Common myeloid progenitor, CD34-positive (primary cell): ENCODE results near the gene CD300H. TPM values are rescaled to one million over a fixed set of nuclear protein-coding genes. Genes with fewer than 3 reads are reported as not detected.

Experiments
- CTCF ChIA-PET: fragments of 350-600 bp; sonication (Branson Sonifier 250); formaldehyde crosslinking; loops from one replicate; lab custom pipeline; 2021; ENCODE audit warnings: antibody characterized with exemption; lab: Charles Lee
- POLR2A ChIA-PET: fragments of 350-600 bp; sonication (Branson Sonifier 250); formaldehyde crosslinking; loops from one replicate; lab custom pipeline; 2021; ENCODE audit warnings: antibody characterized with exemption; lab: Charles Lee
- DNase-seq, 3 donors: peaks; one replicate each; pipeline versions ENCODE4 v3.0.0 to v3.0.0-alpha.2; 2013
- H3K27ac ChIP-seq, 2 experiments: 1 replicate in 1 of 2; 2 replicates in 1 of 2; pipeline ENCODE4 v1.7.0; 2013; ENCODE audit warnings: inconsistent platforms in 2 of 2, low read length in 2 of 2, mild to moderate bottlenecking in 2 of 2, low read depth in 1 of 2, moderate library complexity in 1 of 2; ENCODE audit not compliant: severe bottlenecking in 2 of 2, insufficient read depth in 1 of 2, poor library complexity in 1 of 2
- H3K27me3 ChIP-seq, 5 experiments: replicated peaks in 2 of 5; 1 replicate in 3 of 5; 2 replicates in 2 of 5; pipeline versions ENCODE4 v1.6.1 to v1.7.0; 2013; ENCODE audit warnings: low read length in 4 of 5, mild to moderate bottlenecking in 2 of 5, moderate library complexity in 2 of 5, inconsistent platforms in 1 of 5; ENCODE audit not compliant: insufficient read depth in 5 of 5, control insufficient read depth in 4 of 5
- H3K36me3 ChIP-seq, 4 experiments: 1 replicate in 2 of 4; 2 replicates in 2 of 4; pipeline versions ENCODE4 v1.6.1 to v1.7.0; 2013; ENCODE audit warnings: low read length in 3 of 4, control low read depth in 1 of 4, mild to moderate bottlenecking in 1 of 4; ENCODE audit not compliant: control insufficient read depth in 4 of 4, insufficient read depth in 4 of 4
- H3K4me1 ChIP-seq, 4 experiments: 1 replicate in 3 of 4; 2 replicates in 1 of 4; pipeline versions ENCODE4 v1.6.1 to v1.7.1; 2013; ENCODE audit warnings: low read length in 3 of 4, mild to moderate bottlenecking in 3 of 4, control low read depth in 1 of 4, inconsistent platforms in 1 of 4, moderate library complexity in 1 of 4; ENCODE audit not compliant: control insufficient read depth in 4 of 4, insufficient read depth in 4 of 4; ENCODE audit errors: control extremely low read depth in 1 of 4
- H3K4me3 ChIP-seq, 7 experiments: 1 replicate in 4 of 7; 2 replicates in 3 of 7; pipeline versions ENCODE4 v1.5.1 to v1.7.0; 2013; ENCODE audit warnings: mild to moderate bottlenecking in 7 of 7, low read length in 6 of 7, moderate library complexity in 6 of 7, inconsistent platforms in 2 of 7, low read depth in 2 of 7, control low read depth in 1 of 7; ENCODE audit not compliant: insufficient read depth in 4 of 7, control insufficient read depth in 1 of 7; ENCODE audit errors: extremely low read depth in 1 of 7
- H3K9me3 ChIP-seq, 5 experiments: 1 replicate in 4 of 5; 2 replicates in 1 of 5; pipeline versions ENCODE4 v1.6.1 to v1.7.1; 2013; ENCODE audit warnings: low read length in 4 of 5, mild to moderate bottlenecking in 2 of 5, inconsistent platforms in 1 of 5, low read depth in 1 of 5, moderate library complexity in 1 of 5; ENCODE audit not compliant: control insufficient read depth in 4 of 5, insufficient read depth in 2 of 5; ENCODE audit errors: control extremely low read depth in 1 of 5
- WGBS: methylation state at CpG from one replicate; pipeline ENCODE4 v1.1.5; 2013; ENCODE audit not compliant: insufficient coverage; 5-methylcytosine and 5-hydroxymethylcytosine counted together
- polyA plus RNA-seq: library from polyadenylated mRNA; unstranded; fragments of 120-200 nt; gene quantifications from one replicate; pipeline ENCODE4 v1.2.1, GENCODE V29; 2013

The CD300H gene
- polyA plus RNA-seq = 0.15 TPM

DNA sequence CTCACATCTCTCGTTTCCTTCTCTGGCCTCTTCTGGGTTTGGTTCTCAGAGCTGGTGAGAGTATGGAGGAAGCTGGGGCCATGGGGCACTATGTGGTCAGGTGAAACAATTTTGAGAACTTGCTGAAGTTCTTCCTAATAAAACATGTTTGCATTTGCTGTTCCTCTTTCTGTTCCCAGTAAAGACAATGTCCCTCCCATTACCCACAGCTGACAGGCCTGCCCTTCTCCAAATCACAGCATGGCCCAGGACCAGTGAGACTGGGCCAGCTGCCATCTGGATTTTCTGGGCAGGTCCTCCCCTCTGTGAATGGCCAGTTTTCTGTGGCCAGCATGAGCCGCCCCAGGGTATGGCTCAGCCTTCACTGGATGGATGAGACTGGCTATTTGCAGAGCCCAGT, at the start of gene CD300H:
Gene CD300H (minus strand): TSS at position 113 of the 400 bp plus-strand sequence.
- CTCF ChIA-PET = interaction anchor here (1.0 to 3.4 kb wide), 13 partner anchors 9 to 206 kb away, joined by 3 to 27 read pairs (median 4); partner anchors contain the start of genes BTBD17 and CD300LD
- H3K4me1 ChIP-seq = peaks cover 0 to 36% (median 20%) of the 10 kb centered on the region in 4 experiments

DNA sequence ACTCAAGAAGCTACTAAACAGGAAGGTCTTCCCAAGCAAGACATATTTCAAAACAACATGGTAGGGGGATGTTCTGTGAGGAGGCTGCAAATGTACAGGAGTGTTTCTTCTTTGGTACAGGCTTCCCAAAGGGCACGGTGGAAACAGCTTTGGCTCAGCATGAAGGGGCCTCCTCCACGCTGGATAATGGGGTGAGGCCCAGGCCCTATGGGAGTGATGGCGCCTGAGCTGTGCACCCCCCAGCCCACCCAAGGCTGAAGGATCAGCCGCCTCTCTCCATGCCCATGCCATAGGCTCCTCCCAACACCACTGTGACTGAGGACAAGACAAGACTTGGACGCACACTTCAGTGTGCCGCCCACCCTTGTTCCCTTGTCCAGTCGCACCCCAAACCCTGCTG, 49.4 kb upstream of the CD300H start:
- Histone ChIP-seq H3K4me1 (peaks cover 0 to 15% (median 15%) of the 10 kb centered on the region in 4 experiments), H3K36me3 (no peaks in the 10 kb centered on the region), H3K9me3 (no peaks in the 10 kb centered on the region), H3K27ac (no peak overlapping the region), H3K4me3 (no peak overlapping the region), H3K27me3 (peaks cover 0 to 58% (median 18%) of the 10 kb centered on the region in 5 experiments)
- ChIA-PET POLR2A (no interaction called here), CTCF (interaction anchor here (1.0 to 3.6 kb wide), 6 partner anchors 10 to 50 kb away, joined by 3 to 12 read pairs (median 4); partner anchors contain the start of gene CD300H)
- WGBS = 100% methylated on average over 5 of the region's 7 CpGs
- no peak for DNase-seq

More for the DNA sequence above, at the start of gene CD300H:
- POLR2A ChIA-PET = no interaction called here
- H3K36me3 ChIP-seq = no peaks in the 10 kb centered on the region
- no peak for DNase-seq
- H3K9me3 ChIP-seq = no peaks in the 10 kb centered on the region
- WGBS = 64% methylated on average over 2 of the region's 2 CpGs
- no peak within 1 kb of the TSS for H3K4me3 ChIP-seq
- peaks cover 0 to 8% (median 0%) of the 10 kb centered on the region in 5 experiments for H3K27me3 ChIP-seq
- no peak within 1 kb of the TSS for H3K27ac ChIP-seq

DNA sequence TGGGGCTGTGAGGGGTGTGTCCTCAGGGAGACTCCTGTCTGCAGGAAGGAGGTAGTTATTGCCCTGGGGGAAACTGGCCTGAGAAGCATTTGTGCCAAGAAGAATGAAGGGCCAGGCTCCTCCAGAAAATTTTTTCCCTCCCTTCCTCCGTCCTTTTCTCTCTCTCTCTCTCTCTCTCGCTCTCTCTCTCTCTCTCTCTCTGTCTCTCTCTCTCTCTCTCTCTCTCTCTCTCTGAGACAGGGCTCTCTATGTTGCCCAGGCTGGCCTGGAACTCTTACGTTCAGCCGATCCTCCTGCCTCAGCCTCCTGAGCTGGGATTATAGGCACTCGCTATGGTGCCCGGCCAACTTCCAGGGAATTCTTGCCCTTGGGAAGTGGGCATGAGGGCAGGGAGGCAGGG, 44.7 kb upstream of the CD300H start:
- Histone ChIP-seq H3K4me1 (peaks cover 0 to 15% (median 15%) of the 10 kb centered on the region in 4 experiments), H3K9me3 (peaks cover 0 to 3% (median 0%) of the 10 kb centered on the region in 5 experiments), H3K27ac (no peak overlapping the region), H3K27me3 (peaks cover 0 to 31% (median 9%) of the 10 kb centered on the region in 5 experiments), H3K4me3 (no peak overlapping the region), H3K36me3 (no peaks in the 10 kb centered on the region)
- 98% methylated on average over 5 of the region's 6 CpGs for WGBS
- no peak for DNase-seq
- ChIA-PET POLR2A (interaction anchor here (0.7 kb wide), 1 partner anchor 8 kb away, joined by 3 read pairs; no protein-coding TSS in a partner anchor), CTCF (interaction anchor here (0.7 to 2.6 kb wide), 6 partner anchors 10 to 66 kb away, joined by 3 to 10 read pairs (median 4); partner anchors contain the start of gene CD300C)

DNA sequence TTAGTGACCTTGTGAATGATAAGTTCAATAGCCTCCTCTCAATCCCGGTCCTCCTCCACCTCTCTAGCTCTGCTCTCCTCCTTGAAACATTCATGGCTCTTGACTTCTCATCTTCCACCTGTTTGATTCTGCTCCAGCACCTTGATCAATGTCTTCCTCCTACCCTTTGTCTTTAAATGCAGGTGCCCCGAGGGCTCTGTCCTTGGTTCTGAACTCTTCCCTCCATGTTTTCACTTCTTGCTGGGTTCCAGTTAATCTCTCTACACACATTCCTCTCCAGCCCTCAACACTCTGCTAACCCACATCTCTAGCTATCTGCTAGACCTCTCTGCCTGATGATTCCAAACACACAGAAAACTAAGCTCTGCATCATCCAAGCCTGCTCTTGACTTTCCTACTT, 42.8 kb upstream of the CD300H start:
- H3K36me3 ChIP-seq = no peaks in the 10 kb centered on the region
- 40% methylated on average over 2 of the region's 2 CpGs for WGBS
- H3K4me3 ChIP-seq = no peak overlapping the region
- peaks cover 0 to 15% (median 15%) of the 10 kb centered on the region in 4 experiments for H3K4me1 ChIP-seq
- peaks cover 0 to 6% (median 0%) of the 10 kb centered on the region in 5 experiments for H3K9me3 ChIP-seq
- peaks cover 0 to 14% (median 5%) of the 10 kb centered on the region in 5 experiments for H3K27me3 ChIP-seq
- no peak overlapping the region for H3K27ac ChIP-seq
- CTCF ChIA-PET = interaction anchor here (0.7 to 2.9 kb wide), 8 partner anchors 8 to 44 kb away, joined by 3 to 10 read pairs (median 4); no protein-coding TSS in a partner anchor
- POLR2A ChIA-PET = no interaction called here
- peak in 2 of 3 donors; percentile 42 for DNase-seq

DNA sequence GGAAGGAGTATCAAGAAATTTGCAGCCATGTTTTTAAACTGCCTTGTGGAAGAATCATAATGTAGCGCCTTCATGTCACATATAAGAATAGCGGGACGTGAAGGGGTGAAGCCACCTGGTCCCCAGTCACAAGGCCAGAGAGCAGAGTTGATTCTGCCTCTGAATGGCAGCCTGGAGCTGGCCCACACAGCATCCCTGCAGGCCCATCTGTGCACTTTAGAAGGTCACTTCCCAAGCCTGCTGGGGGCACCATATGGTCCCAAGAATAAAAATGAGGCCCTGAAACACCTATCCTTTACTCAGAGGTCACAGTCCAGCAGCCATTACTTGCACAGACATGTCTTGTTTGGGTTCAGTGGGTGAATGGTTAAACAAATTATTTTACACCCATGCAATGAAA, 41.2 kb upstream of the CD300H start:
- H3K4me1 ChIP-seq = peaks cover 0 to 28% (median 16%) of the 10 kb centered on the region in 4 experiments
- H3K4me3 ChIP-seq = no peak overlapping the region
- ChIA-PET POLR2A (no interaction called here), CTCF (interaction anchor here (1.3 to 2.9 kb wide), 3 partner anchors 11 to 42 kb away, joined by 3 to 10 read pairs (median 5); partner anchors contain the start of gene CD300H)
- peaks cover 0 to 6% (median 0%) of the 10 kb centered on the region in 5 experiments for H3K9me3 ChIP-seq
- no peak for DNase-seq
- H3K36me3 ChIP-seq = no peaks in the 10 kb centered on the region
- peaks cover 0 to 9% (median 2%) of the 10 kb centered on the region in 5 experiments for H3K27me3 ChIP-seq
- 100% methylated on average over 3 of the region's 3 CpGs for WGBS
- H3K27ac ChIP-seq = no peak overlapping the region

DNA sequence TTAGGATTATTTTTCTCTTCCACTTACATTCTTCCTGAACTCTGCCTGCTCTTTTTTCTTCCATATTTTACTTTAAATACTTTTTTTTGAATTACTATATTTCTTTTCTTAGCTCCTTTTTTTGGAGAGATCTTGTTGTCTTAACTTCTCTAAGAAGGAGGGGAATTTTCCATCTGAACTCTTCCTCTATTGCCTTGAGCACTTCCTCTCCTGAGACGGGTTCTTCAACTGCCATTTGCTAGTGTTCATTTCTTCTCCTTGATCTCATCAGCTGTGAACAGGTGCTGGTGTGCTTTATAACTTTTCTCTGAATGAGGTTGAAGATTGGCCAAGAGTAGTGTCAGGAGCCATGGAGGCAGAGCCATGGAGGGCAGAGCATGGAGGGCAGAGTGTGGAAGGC, 39.9 kb upstream of the CD300H start:
- WGBS = no CpG with 5 or more reads among the region's 1 CpG
- Histone ChIP-seq H3K4me3 (no peak overlapping the region), H3K27ac (no peak overlapping the region), H3K9me3 (peaks cover 0 to 6% (median 0%) of the 10 kb centered on the region in 5 experiments), H3K27me3 (peaks cover 0 to 9% (median 0%) of the 10 kb centered on the region in 5 experiments), H3K36me3 (no peaks in the 10 kb centered on the region), H3K4me1 (peaks cover 0 to 29% (median 9%) of the 10 kb centered on the region in 4 experiments)
- CTCF ChIA-PET = interaction anchor here (1.3 to 2.1 kb wide), 3 partner anchors 9 to 40 kb away, joined by 3 to 5 read pairs (median 5); partner anchors contain the start of gene CD300H
- DNase-seq = no peak
- POLR2A ChIA-PET = no interaction called here

DNA sequence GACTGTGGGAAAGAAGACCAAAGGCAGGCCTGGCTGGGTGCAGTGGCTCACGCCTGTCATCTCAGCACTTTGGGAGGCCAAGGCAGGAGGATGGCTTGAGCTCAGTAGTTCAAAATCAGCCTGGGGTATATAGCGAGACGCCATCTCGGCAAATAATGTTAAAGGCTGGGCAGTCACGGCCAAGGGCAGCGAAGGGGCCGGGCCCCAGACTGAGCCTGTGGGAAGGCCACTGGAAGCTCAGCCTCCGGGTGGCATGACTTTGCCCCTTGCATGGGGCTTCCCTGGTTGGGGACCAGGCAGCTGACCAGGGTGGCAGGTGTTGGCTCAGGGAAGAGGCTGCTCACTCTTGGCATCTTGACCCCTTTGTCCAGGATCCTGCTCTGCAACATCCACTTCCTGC, 38.7 kb upstream of the CD300H start:
- Histone ChIP-seq H3K27ac (no peak overlapping the region), H3K36me3 (no peaks in the 10 kb centered on the region), H3K27me3 (peaks cover 0 to 4% (median 0%) of the 10 kb centered on the region in 5 experiments), H3K9me3 (peaks cover 0 to 6% (median 0%) of the 10 kb centered on the region in 5 experiments), H3K4me1 (peaks cover 0 to 32% (median 9%) of the 10 kb centered on the region in 4 experiments), H3K4me3 (no peak overlapping the region)
- no peak for DNase-seq
- POLR2A ChIA-PET = no interaction called here
- CTCF ChIA-PET = interaction anchor here (1.3 to 5.0 kb wide), 4 partner anchors 10 to 239 kb away, joined by 5 to 27 read pairs (median 5); partner anchors contain the start of genes CD300H and GPR142
- 98% methylated on average over 8 of the region's 8 CpGs for WGBS
